Fibroblast of pulmonary artery (primary cell): ENCODE data around the gene COL4A2.

Experiments used
- DNase-seq: peaks from one replicate; pipeline ENCODE4 v3.0.0-alpha.2; 2010; ENCODE audit warnings: low read depth
- H3K4me3 ChIP-seq: replicated peaks from 2 replicates; pipeline ENCODE4 v1.5.1; 2011; ENCODE audit warnings: low read depth, mild to moderate bottlenecking, control low read depth, low read length, moderate library complexity
- CTCF ChIP-seq: IDR thresholded peaks from 2 replicates; pipeline ENCODE4 v1.5.1; 2011; ENCODE audit warnings: mild to moderate bottlenecking, control low read depth, low read length, inconsistent platforms; ENCODE audit errors: missing control alignments

COL4A2 gene

DNA sequence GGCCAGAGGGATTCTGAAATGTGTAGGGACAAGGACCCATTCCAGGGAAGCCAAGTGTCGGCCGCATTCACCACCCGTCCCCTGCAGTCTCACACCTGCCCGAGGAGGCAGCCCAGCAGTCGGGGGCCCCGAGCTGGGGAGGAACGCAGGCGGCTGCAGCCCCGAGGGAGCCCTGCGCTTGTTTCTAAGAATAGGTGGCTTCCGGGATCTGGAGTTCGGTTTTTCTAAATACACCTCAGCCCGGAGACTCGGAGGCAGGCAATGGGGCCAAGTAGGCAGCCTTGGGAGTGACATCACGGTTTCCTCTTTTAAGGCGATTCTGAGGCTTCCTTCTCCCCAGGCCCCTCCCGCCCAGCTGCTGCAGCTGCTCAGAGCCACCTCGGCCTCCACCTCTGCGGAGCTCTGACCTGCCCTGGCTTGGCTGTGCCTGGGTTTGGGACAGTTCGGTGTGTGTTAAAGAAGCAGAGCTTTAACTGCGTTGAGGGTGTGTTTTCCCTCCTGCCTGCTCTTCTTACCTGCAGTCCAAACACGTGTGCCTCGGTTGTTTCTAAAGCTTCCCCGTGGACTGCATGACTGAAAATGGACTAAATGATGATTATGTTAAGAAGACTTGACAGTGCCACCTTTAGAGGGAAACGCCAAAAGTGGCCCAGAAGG is 80.5 kb downstream of the COL4A2 start:
- H3K4me3 ChIP-seq = no peak overlapping the region
- DNase-seq = peak; percentile 70

GRCh38 chr13:110388108-110388943 is 81.2 kb downstream of the COL4A2 start:
- DNase-seq = peak; percentile 84
- TF ChIP-seq CTCF = no peak
- no peak overlapping the region for H3K4me3 ChIP-seq

More for the DNA sequence above, 80.5 kb downstream of the COL4A2 start:
- TF ChIP-seq CTCF = no peak

- no peak overlapping the region for H3K4me3 ChIP-seq
- no peak for TF ChIP-seq CTCF
- peak; percentile 84 for DNase-seq
Measured at GRCh38 chr13:110390567-110390966, 83.5 kb downstream of the COL4A2 start.

- DNase-seq = peak; percentile 61
- no peak for TF ChIP-seq CTCF
- H3K4me3 ChIP-seq = no peak overlapping the region
Measured at GRCh38 chr13:110391273-110391672, 84.2 kb downstream of the COL4A2 start.

DNA sequence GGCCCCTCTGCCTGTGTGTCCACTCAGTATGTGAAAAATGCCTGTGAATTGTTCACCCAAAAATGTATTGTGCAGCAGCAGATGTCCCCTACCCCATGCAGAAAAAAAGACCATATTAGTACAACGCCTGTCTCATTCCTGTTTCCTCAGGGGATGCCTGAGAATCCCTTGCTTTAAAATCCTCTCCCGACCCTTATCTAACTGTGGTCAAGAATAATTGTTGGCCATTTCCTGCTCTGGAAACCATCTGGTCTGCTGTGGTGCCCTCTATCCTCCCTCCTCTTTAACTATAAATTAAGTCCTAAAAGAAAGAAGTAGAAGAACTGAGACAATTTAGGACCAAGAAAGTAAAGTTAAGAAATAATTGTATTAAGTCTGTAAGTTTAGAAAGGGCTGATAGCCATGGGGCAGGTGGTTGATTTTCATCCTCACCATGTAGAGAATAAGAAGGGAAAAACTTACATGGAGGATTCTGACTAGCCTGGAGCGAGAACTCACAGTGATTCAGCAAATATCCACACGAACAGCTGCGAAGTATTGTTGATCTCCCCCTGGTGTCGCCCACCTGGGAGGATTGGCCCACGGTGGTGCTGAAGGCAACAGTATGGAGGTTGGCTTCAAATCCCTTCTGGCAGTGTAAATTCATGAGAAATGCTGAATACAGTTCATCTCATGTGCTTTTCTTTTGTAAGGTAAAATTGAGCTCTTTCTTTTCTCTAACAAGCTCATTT is 85.6 kb downstream of the COL4A2 start:
- DNase-seq = peak; percentile 96
- no peak for TF ChIP-seq CTCF
- no peak overlapping the region for H3K4me3 ChIP-seq

GRCh38 chr13:110393761-110394160 is 86.7 kb downstream of the COL4A2 start:
- DNase-seq = no peak
- no peak for TF ChIP-seq CTCF
- H3K4me3 ChIP-seq = no peak overlapping the region
